K562 (cell line): ENCODE measurements around the gene UIMC1. TPM values are rescaled to one million over a fixed set of nuclear protein-coding genes. Genes with fewer than 3 reads are reported as not detected.

Source experiments
- ATAC-seq: fragments of 200-7000 bp; cut with Tn5 transposase; 3 replicates; pipeline ENCODE4 v1.9.1; 2020; ENCODE audit warnings: moderate library complexity
- BruUV-seq: library from RNA; stranded (reverse); fragments of 400-500 nt; replicated peaks from 2 replicates; lab custom pipeline; 2021; lab: Mats Ljungman, UMichigan
- CTCF ChIA-PET: fragments of 300-600 bp; formaldehyde crosslinking; extraction: SDS; loops from one replicate; lab custom pipeline; 2021; ENCODE audit warnings: low intra/inter-chr PET ratio; lab: Yijun Ruan, JAX
- POLR2A ChIA-PET: fragments of 300-600, 350-650 bp; sonication (Branson Sonifier 250); formaldehyde crosslinking; extraction: SDS; loops from one replicate; lab custom pipeline; 2021; ENCODE audit warnings: antibody characterized with exemption, inconsistent platforms; lab: Yijun Ruan, JAX
- DNase-seq, 4 experiments: peaks; one replicate each; pipeline versions ENCODE4 v3.0.0 to v3.0.0-alpha.2; 2011 to 2018; ENCODE audit warnings: low spot score in 3 of 4, mixed read lengths in 3 of 4; ENCODE audit errors: extremely low read depth in 1 of 4
- FAIRE-seq: peaks from 2 replicates; lab custom pipeline; 2011; peaks lifted over from hg19 to GRCh38; lab: Jason Lieb, UNC
- H2AFZ ChIP-seq: 2 replicates; pipeline ENCODE4 v1.6.0; 2011; ENCODE audit warnings: low read depth, low read length, control low read depth, inconsistent platforms
- H3K27ac ChIP-seq: fragments of 200-600 bp; 3 replicates; pipeline ENCODE4 v1.8.0; 2011; ENCODE audit warnings: low read depth, mild to moderate bottlenecking, control low read depth, inconsistent platforms, low read length, moderate library complexity, mixed read lengths; ENCODE audit errors: extremely low read depth
- H3K27me3 ChIP-seq, 2 experiments: fragments of 300-600 bp in 1 of 2; 2 replicates in 1 of 2; 3 replicates in 1 of 2; pipeline versions ENCODE4 v1.6.0 to v1.8.0; 2011; ENCODE audit warnings: inconsistent platforms in 2 of 2, low read length in 2 of 2, mild to moderate bottlenecking in 1 of 2, mixed read lengths in 1 of 2, moderate library complexity in 1 of 2; ENCODE audit not compliant: control insufficient read depth in 2 of 2, insufficient read depth in 2 of 2
- H3K36me3 ChIP-seq: fragments of 300-600 bp; 3 replicates; pipeline ENCODE4 v1.8.0; 2011; ENCODE audit warnings: mild to moderate bottlenecking, low read length, inconsistent platforms; ENCODE audit not compliant: control insufficient read depth, insufficient read depth
- H3K4me1 ChIP-seq, 2 experiments: fragments of 200-600 bp in 1 of 2; replicated peaks in 1 of 2; 2 replicates in 1 of 2; 3 replicates in 1 of 2; pipeline versions ENCODE4 v1.5.1 to v1.8.0; 2011; ENCODE audit warnings: inconsistent platforms in 2 of 2, low read length in 2 of 2, mild to moderate bottlenecking in 1 of 2, mixed read lengths in 1 of 2, moderate library complexity in 1 of 2; ENCODE audit not compliant: control insufficient read depth in 2 of 2, insufficient read depth in 2 of 2
- H3K4me2 ChIP-seq: 2 replicates; pipeline ENCODE4 v1.6.1; 2011; ENCODE audit warnings: low read length, control low read depth, inconsistent platforms, mixed read lengths; ENCODE audit not compliant: insufficient read depth
- H3K4me3 ChIP-seq: fragments of 200-600 bp; sonication (generic), shearing (Covaris generic); 2 replicates; pipeline ENCODE4 v1.5.1; 2016; ENCODE audit warnings: control low read depth, inconsistent platforms
- H3K79me2 ChIP-seq: fragments of 200-600 bp; 3 replicates; pipeline ENCODE4 v1.8.0; 2011; ENCODE audit warnings: low read length, inconsistent platforms; ENCODE audit not compliant: control insufficient read depth, insufficient read depth
- H3K9ac ChIP-seq, 2 experiments: 2 replicates each; pipeline versions ENCODE4 v1.6.0 to v1.6.1; 2011; ENCODE audit warnings: low read depth in 2 of 2, low read length in 2 of 2, control low read depth in 1 of 2, inconsistent platforms in 1 of 2, mild to moderate bottlenecking in 1 of 2, mixed read lengths in 1 of 2; ENCODE audit not compliant: insufficient read depth in 1 of 2
- H3K9me1 ChIP-seq: one replicate; pipeline ENCODE4 v1.6.0; 2011; ENCODE audit warnings: inconsistent platforms, mild to moderate bottlenecking, low read length, moderate library complexity; ENCODE audit not compliant: control insufficient read depth, insufficient read depth
- H3K9me3 ChIP-seq: replicated peaks from 2 replicates; pipeline ENCODE4 v1.5.1; 2011; ENCODE audit warnings: low read depth, low read length, inconsistent platforms; ENCODE audit not compliant: control insufficient read depth, insufficient read depth
- H4K20me1 ChIP-seq: replicated peaks from 2 replicates; pipeline ENCODE4 v1.6.1; 2011; ENCODE audit warnings: low read length, inconsistent platforms, mixed read lengths; ENCODE audit not compliant: control insufficient read depth, insufficient read depth
- ZKSCAN3 ChIP-seq: fragments of 250-450 bp; sonication (Bioruptor Pico); IDR thresholded peaks from 2 replicates; pipeline ENCODE4 v1.4.0; 2020
- WGBS: fragments of 100-300 bp; shearing (Covaris generic); methylation state at CpG from one replicate; pipeline ENCODE4 v1.1.6; 2016; ENCODE audit warnings: low coverage, mixed read lengths; ENCODE audit not compliant: insufficient coverage; ENCODE audit errors: missing lambda C conversion rate; 5-methylcytosine and 5-hydroxymethylcytosine counted together
- in situ Hi-C: fragments of 300-500 bp; cut with MboI; formaldehyde crosslinking; loops from 4 replicates; pipeline ENCODE4 v1.15.0; 2018; ENCODE audit warnings: inconsistent platforms, mixed read lengths
- intact Hi-C: fragments of 100-400 bp; cut with micrococcal nuclease; formaldehyde crosslinking; loops from 2 replicates; pipeline ENCODE4 v1.14.2; 2022
- polyA plus RNA-seq, 8 experiments: library from polyadenylated mRNA; depleted of rRNA in 4 of 8; stranded (reverse) in 5 of 8; unstranded in 3 of 8; fragments of >200 nt; fragmentation: Nextera tagmentation in 2 of 8; fragmentation: Illumina TruSeq in 1 of 8; extraction: Ambion mirVana in 2 of 8; extraction: Trizol in 1 of 8; gene quantifications; 2 replicates each; pipeline versions ENCODE4 v1.2.1 to v1.2.3, GENCODE V29; 2011 to 2014; ENCODE audit warnings: inconsistent platforms in 1 of 8, missing spikeins in 1 of 8
- total RNA-seq, 7 experiments: library from RNA; depleted of rRNA in 6 of 7; stranded (reverse); fragments of >200 nt in 6 of 7; fragmentation: Illumina TruSeq in 2 of 7; extraction: Trizol in 2 of 7; gene quantifications; 2 replicates each; pipeline versions ENCODE4 v1.2.1 to v1.2.3, GENCODE V29; 2011 to 2021; ENCODE audit warnings: low replicate concordance in 1 of 7
- TF ChIP-seq, protein P1 (sequence below), 2 experiments: fragments of 450-650 bp in 1 of 2; sonication (generic) in 1 of 2; formaldehyde crosslinking in 1 of 2; IDR thresholded peaks; 2 replicates each; pipeline versions ENCODE4 v1.7.1 to v1.9.0; 2016 to 2022; ENCODE audit warnings: inconsistent platforms in 1 of 2, mild to moderate bottlenecking in 1 of 2, missing genetic modification reagents in 1 of 2

The UIMC1 gene
- total and polyA plus RNA-seq, 9 of the 15 experiments (the other 6 are each of a cell fraction or from before 2014, with no cell fraction given): 14.9 to 51.7 (median 36.8) TPM

DNA sequence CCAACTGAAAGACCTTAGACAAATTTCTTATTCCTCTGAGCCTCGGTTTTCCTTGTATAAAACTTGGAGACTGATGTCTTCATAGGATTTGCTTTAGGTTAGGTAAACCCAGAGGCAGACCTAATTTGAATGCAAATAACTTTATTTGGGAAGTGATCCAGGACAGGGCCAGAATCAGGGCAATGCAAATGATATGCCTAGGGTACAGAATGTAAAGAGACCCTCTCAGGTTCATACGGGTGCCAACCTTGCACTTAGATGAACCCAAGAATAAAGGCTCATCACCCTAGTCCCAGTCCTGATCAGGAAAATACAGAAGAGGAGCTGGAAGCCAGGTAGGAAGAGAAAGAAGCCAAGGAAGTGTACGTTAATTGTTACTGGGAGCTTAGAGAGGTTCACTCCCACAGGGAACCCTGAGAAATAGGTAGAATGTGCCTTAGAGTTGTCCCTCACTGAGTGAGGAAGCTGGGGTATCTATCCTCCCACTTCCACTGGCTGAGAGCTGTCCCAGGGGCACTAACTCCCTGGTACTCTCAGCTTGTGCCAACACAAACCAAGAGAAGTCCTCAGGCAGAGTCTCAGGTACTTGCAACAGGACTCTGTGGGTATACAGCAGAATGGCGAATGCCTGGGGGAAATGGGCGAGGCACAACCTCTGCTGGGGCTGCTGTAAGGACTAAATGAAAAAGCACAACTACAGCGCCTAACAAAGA is 104.3 kb downstream of the UIMC1 start:
- no peak overlapping the region for H2AFZ ChIP-seq
- BruUV-seq: no TSS peak
- H4K20me1 ChIP-seq: no peaks in the 10 kb centered on the region
- no peak; the same call in 2 of the 3 replicates for ATAC-seq
- H3K9ac ChIP-seq: no peak overlapping the region
- H3K4me2 ChIP-seq: no peak overlapping the region
- H3K27ac ChIP-seq: no peak overlapping the region
- peaks cover 0 to 7% of the 10 kb centered on the region in 2 experiments; a peak in 2 of 5 replicates for H3K27me3 ChIP-seq
- no peak for FAIRE-seq
- peaks cover 54% of the 10 kb centered on the region for H3K36me3 ChIP-seq
- no peak overlapping the region for H3K4me3 ChIP-seq
- no peaks in the 10 kb centered on the region for H3K4me1 ChIP-seq
- in situ Hi-C loops: no loop called here
- POLR2A ChIA-PET: interaction anchor here (0.7 to 1.5 kb wide), 3 partner anchors 9 to 159 kb away, joined by 3 to 5 read pairs (median 3); no protein-coding TSS in a partner anchor
- no peak for TF ChIP-seq ZKSCAN3 (CRISPR knock-in tag)
- TF ChIP-seq, protein P1, sequence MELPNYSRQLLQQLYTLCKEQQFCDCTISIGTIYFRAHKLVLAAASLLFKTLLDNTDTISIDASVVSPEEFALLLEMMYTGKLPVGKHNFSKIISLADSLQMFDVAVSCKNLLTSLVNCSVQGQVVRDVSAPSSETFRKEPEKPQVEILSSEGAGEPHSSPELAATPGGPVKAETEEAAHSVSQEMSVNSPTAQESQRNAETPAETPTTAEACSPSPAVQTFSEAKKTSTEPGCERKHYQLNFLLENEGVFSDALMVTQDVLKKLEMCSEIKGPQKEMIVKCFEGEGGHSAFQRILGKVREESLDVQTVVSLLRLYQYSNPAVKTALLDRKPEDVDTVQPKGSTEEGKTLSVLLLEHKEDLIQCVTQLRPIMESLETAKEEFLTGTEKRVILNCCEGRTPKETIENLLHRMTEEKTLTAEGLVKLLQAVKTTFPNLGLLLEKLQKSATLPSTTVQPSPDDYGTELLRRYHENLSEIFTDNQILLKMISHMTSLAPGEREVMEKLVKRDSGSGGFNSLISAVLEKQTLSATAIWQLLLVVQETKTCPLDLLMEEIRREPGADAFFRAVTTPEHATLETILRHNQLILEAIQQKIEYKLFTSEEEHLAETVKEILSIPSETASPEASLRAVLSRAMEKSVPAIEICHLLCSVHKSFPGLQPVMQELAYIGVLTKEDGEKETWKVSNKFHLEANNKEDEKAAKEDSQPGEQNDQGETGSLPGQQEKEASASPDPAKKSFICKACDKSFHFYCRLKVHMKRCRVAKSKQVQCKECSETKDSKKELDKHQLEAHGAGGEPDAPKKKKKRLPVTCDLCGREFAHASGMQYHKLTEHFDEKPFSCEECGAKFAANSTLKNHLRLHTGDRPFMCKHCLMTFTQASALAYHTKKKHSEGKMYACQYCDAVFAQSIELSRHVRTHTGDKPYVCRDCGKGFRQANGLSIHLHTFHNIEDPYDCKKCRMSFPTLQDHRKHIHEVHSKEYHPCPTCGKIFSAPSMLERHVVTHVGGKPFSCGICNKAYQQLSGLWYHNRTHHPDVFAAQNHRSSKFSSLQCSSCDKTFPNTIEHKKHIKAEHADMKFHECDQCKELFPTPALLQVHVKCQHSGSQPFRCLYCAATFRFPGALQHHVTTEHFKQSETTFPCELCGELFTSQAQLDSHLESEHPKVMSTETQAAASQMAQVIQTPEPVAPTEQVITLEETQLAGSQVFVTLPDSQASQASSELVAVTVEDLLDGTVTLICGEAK (IDR thresholded peaks at IDR 0.05): peak; percentile 90
- TF ChIP-seq, protein P1 (CRISPR knock-in tag; IDR thresholded peaks at IDR 0.05): peak; percentile 56
- 75% methylated on average over 6 of the region's 6 CpGs for WGBS
- intact Hi-C loops: no loop called here
- no peaks in the 10 kb centered on the region for H3K9me3 ChIP-seq
- CTCF ChIA-PET: no interaction called here
- H3K79me2 ChIP-seq: no peaks in the 10 kb centered on the region
- no peaks in the 10 kb centered on the region for H3K9me1 ChIP-seq
- no peak for DNase-seq
